Thyroid gland (tissue), 4 donors: ENCODE measurements around the gene MAPT. TPM values are rescaled to one million over a fixed set of nuclear protein-coding genes. Genes with fewer than 3 reads are reported as not detected.
"Not testable (repeated sequence)": the region's sequence is repeated elsewhere in the genome, so short reads cannot be mapped to it uniquely, and the experiment has no call there.

ENCODE experiments used
- DNase-seq, 2 donors: peaks; one replicate each; pipeline ENCODE4 v3.0.0-alpha.2; 2019
- H3K27ac ChIP-seq, 3 donors: fragments of 200-600 bp; sonication (generic); 1 replicate in 2 of 3; 2 replicates in 1 of 3; pipeline ENCODE4 v1.5.1; 2016 to 2019; ENCODE audit warnings: mild to moderate bottlenecking in 1 of 3, moderate library complexity in 1 of 3
- H3K27me3 ChIP-seq: fragments of 200-600 bp; sonication (generic); one replicate; pipeline ENCODE4 v1.5.1; 2019
- H3K36me3 ChIP-seq, 2 donors: fragments of 200-600 bp; sonication (generic); one replicate each; pipeline ENCODE4 v1.5.1; 2016 to 2019
- H3K4me1 ChIP-seq, 2 donors: fragments of 200-600 bp; sonication (generic); one replicate each; pipeline ENCODE4 v1.5.1; 2017 to 2019
- H3K4me3 ChIP-seq, 3 donors: fragments of 200-600 bp; sonication (generic); replicated peaks in 1 of 3; 1 replicate in 2 of 3; 2 replicates in 1 of 3; pipeline ENCODE4 v1.5.1; 2016; ENCODE audit warnings: mild to moderate bottlenecking in 1 of 3
- H3K9me3 ChIP-seq: fragments of 200-600 bp; sonication (generic); one replicate; pipeline ENCODE4 v1.5.1; 2017
- POLR2A ChIP-seq, 2 donors: fragments of 450-650 bp; IDR thresholded peaks; one replicate each; pipeline ENCODE4 v1.6.1; 2017; ENCODE audit warnings: antibody characterized with exemption in 2 of 2, mild to moderate bottlenecking in 2 of 2, moderate library complexity in 1 of 2
- WGBS, 2 donors: methylation state at CpG; one replicate each; pipeline ENCODE4 v1.1.5; 2017; 5-methylcytosine and 5-hydroxymethylcytosine counted together
- intact Hi-C: fragments of 100-400 bp; cut with DNase I; formaldehyde crosslinking; loops from one replicate; pipeline ENCODE4 v1.15.1; 2023
- total RNA-seq, 4 donors: library from RNA; depleted of rRNA; stranded (reverse); fragments of >200 nt; gene quantifications; one replicate each; pipeline ENCODE4 v1.2.3, GENCODE V29; 2016
- TF ChIP-seq, protein P1 (sequence below), 6 experiments: fragments of 200-600 bp in 3 of 6; fragments of 450-650 bp in 3 of 6; sonication (generic) in 3 of 6; IDR thresholded peaks; one replicate each; pipeline ENCODE4 v1.5.1; 2016 to 2019; ENCODE audit warnings: antibody characterized with exemption in 6 of 6, mild to moderate bottlenecking in 2 of 6, inconsistent platforms in 1 of 6, moderate library complexity in 1 of 6

The MAPT gene
- total RNA-seq, 4 donors from 2014 or later, result 0.54 to 1.8 (median 0.92) TPM

DNA sequence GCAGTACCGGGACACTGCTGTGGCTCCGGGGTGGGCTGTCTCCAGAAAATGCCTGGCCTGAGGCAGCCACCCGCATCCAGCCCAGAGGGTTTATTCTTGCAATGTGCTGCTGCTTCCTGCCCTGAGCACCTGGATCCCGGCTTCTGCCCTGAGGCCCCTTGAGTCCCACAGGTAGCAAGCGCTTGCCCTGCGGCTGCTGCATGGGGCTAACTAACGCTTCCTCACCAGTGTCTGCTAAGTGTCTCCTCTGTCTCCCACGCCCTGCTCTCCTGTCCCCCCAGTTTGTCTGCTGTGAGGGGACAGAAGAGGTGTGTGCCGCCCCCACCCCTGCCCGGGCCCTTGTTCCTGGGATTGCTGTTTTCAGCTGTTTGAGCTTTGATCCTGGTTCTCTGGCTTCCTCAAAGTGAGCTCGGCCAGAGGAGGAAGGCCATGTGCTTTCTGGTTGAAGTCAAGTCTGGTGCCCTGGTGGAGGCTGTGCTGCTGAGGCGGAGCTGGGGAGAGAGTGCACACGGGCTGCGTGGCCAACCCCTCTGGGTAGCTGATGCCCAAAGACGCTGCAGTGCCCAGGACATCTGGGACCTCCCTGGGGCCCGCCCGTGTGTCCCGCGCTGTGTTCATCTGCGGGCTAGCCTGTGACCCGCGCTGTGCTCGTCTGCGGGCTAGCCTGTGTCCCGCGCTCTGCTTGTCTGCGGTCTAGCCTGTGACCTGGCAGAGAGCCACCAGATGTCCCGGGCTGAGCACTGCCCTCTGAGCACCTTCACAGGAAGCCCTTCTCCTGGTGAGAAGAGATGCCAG is 117.6 kb downstream of the MAPT start:
- no peak overlapping the region for H3K4me3 ChIP-seq
- no peaks in the 10 kb centered on the region for H3K9me3 ChIP-seq
- intact Hi-C loops, result no loop called here
- WGBS, 2 donors, result 92% methylated on average over 14 to 18 of the region's 28 CpGs
- H3K4me1 ChIP-seq, result peaks cover 0 to 2% of the 10 kb centered on the region in 2 donors
- no peaks in the 10 kb centered on the region for H3K27me3 ChIP-seq
- no peak overlapping the region for H3K27ac ChIP-seq
- no peak for DNase-seq
- no peaks in the 10 kb centered on the region for H3K36me3 ChIP-seq
- no peak for TF ChIP-seq POLR2A (IDR thresholded peaks at IDR 0.05)
- TF ChIP-seq, protein P1, sequence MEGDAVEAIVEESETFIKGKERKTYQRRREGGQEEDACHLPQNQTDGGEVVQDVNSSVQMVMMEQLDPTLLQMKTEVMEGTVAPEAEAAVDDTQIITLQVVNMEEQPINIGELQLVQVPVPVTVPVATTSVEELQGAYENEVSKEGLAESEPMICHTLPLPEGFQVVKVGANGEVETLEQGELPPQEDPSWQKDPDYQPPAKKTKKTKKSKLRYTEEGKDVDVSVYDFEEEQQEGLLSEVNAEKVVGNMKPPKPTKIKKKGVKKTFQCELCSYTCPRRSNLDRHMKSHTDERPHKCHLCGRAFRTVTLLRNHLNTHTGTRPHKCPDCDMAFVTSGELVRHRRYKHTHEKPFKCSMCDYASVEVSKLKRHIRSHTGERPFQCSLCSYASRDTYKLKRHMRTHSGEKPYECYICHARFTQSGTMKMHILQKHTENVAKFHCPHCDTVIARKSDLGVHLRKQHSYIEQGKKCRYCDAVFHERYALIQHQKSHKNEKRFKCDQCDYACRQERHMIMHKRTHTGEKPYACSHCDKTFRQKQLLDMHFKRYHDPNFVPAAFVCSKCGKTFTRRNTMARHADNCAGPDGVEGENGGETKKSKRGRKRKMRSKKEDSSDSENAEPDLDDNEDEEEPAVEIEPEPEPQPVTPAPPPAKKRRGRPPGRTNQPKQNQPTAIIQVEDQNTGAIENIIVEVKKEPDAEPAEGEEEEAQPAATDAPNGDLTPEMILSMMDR (IDR thresholded peaks at IDR 0.05), result no peak

DNA sequence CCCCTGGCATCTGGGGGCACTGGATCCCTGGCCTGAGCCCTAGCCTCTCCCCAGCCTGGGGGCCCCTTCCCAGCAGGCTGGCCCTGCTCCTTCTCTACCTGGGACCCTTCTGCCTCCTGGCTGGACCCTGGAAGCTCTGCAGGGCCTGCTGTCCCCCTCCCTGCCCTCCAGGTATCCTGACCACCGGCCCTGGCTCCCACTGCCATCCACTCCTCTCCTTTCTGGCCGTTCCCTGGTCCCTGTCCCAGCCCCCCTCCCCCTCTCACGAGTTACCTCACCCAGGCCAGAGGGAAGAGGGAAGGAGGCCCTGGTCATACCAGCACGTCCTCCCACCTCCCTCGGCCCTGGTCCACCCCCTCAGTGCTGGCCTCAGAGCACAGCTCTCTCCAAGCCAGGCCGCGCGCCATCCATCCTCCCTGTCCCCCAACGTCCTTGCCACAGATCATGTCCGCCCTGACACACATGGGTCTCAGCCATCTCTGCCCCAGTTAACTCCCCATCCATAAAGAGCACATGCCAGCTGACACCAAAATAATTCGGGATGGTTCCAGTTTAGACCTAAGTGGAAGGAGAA is 118.2 kb downstream of the MAPT start:
- WGBS, 2 donors, result 82 to 87% methylated on average over 11 of the region's 11 CpGs
- H3K4me3 ChIP-seq, result no peak overlapping the region
- no peak overlapping the region for H3K27ac ChIP-seq
- H3K27me3 ChIP-seq, result no peaks in the 10 kb centered on the region
- peaks cover 0 to 2% of the 10 kb centered on the region in 2 donors for H3K4me1 ChIP-seq
- TF ChIP-seq, protein P1 (IDR thresholded peaks at IDR 0.05), result no peak
- TF ChIP-seq POLR2A (IDR thresholded peaks at IDR 0.05), result no peak
- H3K36me3 ChIP-seq, result no peaks in the 10 kb centered on the region
- intact Hi-C loops, result no loop called here
- no peak for DNase-seq
- H3K9me3 ChIP-seq, result no peaks in the 10 kb centered on the region

DNA sequence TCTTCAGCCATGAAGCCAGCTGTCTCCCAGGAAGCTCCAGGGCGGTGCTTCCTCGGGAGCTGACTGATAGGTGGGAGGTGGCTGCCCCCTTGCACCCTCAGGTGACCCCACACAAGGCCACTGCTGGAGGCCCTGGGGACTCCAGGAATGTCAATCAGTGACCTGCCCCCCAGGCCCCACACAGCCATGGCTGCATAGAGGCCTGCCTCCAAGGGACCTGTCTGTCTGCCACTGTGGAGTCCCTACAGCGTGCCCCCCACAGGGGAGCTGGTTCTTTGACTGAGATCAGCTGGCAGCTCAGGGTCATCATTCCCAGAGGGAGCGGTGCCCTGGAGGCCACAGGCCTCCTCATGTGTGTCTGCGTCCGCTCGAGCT is 118.8 kb downstream of the MAPT start:
- TF ChIP-seq POLR2A (IDR thresholded peaks at IDR 0.05), result no peak
- TF ChIP-seq, protein P1 (IDR thresholded peaks at IDR 0.05), result no peak
- no peak overlapping the region for H3K4me3 ChIP-seq
- no peak for DNase-seq
- no peaks in the 10 kb centered on the region for H3K9me3 ChIP-seq
- H3K36me3 ChIP-seq, result no peaks in the 10 kb centered on the region
- H3K27me3 ChIP-seq, result no peaks in the 10 kb centered on the region
- intact Hi-C loops, result no loop called here
- H3K4me1 ChIP-seq, result peaks cover 0 to 6% of the 10 kb centered on the region in 2 donors
- WGBS, 2 donors, result 94 to 95% methylated on average over 7 of the region's 7 CpGs
- H3K27ac ChIP-seq, result no peak overlapping the region

DNA sequence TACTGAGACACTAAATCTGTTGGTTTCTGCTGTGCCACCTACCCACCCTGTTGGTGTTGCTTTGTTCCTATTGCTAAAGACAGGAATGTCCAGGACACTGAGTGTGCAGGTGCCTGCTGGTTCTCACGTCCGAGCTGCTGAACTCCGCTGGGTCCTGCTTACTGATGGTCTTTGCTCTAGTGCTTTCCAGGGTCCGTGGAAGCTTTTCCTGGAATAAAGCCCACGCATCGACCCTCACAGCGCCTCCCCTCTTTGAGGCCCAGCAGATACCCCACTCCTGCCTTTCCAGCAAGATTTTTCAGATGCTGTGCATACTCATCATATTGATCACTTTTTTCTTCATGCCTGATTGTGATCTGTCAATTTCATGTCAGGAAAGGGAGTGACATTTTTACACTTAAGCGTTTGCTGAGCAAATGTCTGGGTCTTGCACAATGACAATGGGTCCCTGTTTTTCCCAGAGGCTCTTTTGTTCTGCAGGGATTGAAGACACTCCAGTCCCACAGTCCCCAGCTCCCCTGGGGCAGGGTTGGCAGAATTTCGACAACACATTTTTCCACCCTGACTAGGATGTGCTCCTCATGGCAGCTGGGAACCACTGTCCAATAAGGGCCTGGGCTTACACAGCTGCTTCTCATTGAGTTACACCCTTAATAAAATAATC is 119.3 kb downstream of the MAPT start:
- DNase-seq, result no peak
- no peaks in the 10 kb centered on the region for H3K36me3 ChIP-seq
- H3K27ac ChIP-seq, result no peak overlapping the region
- TF ChIP-seq, protein P1 (IDR thresholded peaks at IDR 0.05), result no peak
- no peak for TF ChIP-seq POLR2A (IDR thresholded peaks at IDR 0.05)
- H3K4me3 ChIP-seq, result no peak overlapping the region
- no peaks in the 10 kb centered on the region for H3K27me3 ChIP-seq
- intact Hi-C loops, result no loop called here
- 68 to 83% methylated on average over 9 of the region's 9 CpGs for WGBS, 2 donors
- peaks cover 0 to 11% of the 10 kb centered on the region in 2 donors for H3K4me1 ChIP-seq
- H3K9me3 ChIP-seq, result no peaks in the 10 kb centered on the region

DNA sequence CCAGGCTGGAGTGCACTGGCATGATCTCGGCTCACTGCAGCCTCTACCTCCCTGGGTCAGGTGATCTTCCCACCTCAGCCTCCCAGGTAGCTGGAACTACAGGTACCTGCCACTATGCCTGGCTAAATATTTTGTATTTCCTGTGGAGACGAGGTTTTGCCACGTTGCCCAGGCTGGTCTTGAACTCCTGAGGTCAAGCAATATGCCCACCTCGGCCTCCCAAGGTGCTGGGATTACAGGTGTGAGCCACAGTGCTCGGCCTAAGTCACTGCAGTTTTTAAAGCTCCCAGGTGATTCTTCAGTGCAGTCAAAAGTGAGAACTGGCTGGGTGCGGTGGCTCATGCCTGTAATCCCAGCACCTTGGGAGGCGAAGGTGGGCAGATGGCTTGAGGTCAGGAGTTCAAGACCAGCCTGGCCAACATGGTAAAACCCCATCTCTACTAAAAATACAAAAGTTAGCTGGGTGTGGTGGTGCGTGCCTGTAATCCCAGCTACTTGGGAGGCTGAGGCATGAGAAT is 125.1 kb downstream of the MAPT start:
- H3K4me3 ChIP-seq, H3K27ac ChIP-seq: not testable (repeated sequence)
- WGBS, 2 donors, result 89 to 96% methylated on average over 8 of the region's 8 CpGs

More for the DNA sequence above, 125.1 kb downstream of the MAPT start:
- H3K9me3 ChIP-seq, H3K27me3 ChIP-seq, intact Hi-C loops, DNase-seq, H3K36me3 ChIP-seq: not testable (repeated sequence)
- peaks cover 0 to 12% of the 10 kb centered on the region in 2 donors for H3K4me1 ChIP-seq
